Activated CD8-positive, alpha-beta memory T cell treated with anti-CD3 and anti-CD28 coated beads, Interleukin-2, amount 50 U/mL, for 4 hours (primary cell): ENCODE results near the gene EDAR.

Experiments used
- DNase-seq: peaks from one replicate; pipeline ENCODE4 v3.0.0-alpha.2; 2020

The EDAR gene

DNA sequence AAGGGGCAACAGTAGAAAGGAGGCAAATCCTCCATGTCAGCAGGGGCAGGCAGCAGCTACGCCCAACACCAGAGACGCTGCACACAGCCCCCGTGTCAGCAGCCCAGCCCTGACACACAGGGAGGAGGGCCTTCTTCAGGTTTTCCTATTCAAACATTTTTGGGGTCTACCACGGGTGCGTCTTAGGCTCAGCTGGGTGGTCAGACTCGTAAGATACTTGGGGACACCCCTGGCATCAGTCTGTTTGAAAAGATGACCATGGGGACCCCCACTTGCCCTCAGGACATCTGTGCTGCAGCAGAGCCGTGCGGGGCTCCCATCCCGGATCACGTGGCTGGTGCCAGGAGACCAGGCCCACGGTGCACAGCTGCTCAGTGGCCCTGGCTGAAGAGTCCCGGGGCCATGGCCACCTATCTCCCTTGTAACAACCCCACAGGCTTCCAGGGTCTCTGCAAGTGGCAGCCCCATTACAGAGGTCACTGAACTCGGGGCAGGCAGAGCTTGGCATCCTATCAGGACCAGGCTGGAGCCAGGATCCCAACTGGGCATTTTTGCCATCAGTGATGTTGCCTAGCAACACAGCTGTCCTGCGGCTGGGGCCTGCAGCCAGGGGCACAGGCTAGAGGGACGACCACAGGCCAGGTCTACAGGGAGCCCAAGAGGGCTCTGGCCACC is 82.5 kb downstream of the EDAR start:
- no peak for DNase-seq

- DNase-seq, result no peak
These were observed 83.1 kb downstream of the EDAR start for GRCh38 chr2:108905906-108906305.

DNA sequence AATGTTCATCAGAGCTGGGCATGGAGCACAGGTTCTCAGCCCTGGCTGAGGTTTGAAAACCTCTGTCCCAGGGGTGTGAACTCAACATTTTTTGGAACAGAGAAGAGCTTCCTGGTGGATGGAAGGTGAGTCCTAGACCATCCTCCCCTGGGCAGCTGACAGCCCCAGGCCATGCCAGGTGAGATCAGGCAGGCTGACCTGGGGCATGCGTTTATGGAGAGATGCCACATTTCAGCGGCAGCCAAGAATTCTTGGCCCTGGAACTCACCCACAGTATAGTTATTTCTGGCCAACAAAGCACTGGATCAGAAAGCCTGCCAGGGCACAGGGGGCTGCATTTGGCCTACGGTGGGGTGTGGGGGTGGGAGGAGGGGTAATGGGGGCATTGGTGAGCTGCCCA is 83.8 kb downstream of the EDAR start:
- DNase-seq, result no peak

DNA sequence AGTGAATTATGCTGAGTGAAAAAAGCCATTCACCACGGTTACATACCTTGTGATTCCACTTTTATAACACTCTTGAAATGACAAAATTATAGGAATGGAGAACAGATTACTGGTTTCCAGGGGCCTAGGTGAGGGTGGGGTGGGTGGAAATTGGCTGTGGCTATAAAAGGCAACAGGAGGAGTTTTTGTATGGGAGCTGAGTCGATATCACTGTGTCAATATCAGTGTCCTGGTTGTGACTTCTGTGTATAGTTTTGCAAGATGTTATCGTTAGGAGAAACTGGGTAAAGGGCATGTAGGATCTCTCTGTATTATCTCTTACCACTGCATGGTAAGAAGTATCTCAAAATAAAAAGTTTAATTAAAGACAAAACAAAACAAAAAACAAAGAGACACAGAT is 84.3 kb downstream of the EDAR start:
- DNase-seq, result no peak

GRCh38 chr2:108898315-108899082 is 90.5 kb downstream of the EDAR start:
- DNase-seq, result no peak

DNA sequence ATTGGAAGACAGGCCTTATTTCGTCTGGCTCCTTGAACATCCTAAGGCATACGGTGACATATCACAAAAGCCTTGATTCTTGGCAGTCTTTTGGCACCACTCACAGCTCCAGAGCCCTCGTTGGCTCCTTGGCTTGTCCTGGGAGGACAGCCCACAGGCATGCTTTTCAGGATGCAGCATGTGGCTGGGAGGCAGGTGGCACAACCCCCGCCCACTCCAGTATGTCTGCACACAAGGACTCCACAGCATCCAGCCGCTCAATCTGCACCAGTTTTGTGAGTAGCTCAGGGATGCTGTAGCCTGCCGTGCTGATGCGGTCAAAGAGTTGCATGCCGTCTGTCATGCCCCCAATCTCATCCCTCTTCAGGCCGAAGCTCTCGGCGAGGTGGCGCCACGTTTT is 92.3 kb downstream of the EDAR start:
- DNase-seq, result no peak

GRCh38 chr2:108895188-108895587 is 93.8 kb downstream of the EDAR start:
- no peak for DNase-seq

DNA sequence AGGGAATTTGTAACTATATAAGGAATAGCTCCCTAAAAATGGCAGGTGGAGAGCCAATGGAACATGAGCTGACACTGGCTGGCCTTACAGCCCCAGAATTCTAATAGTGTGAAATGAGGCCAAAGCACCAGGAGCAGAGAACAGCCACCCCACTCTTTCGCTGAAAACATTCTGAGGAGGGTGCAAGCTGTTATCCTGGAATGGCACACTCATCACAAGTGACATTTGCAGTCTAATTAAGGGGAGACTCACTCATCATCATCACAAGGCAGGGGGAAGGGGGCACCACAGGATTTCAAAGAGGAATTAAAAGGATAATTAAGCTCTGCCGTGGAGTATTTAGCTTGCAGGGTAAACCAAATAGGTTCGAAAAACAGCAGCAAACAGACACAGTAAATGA is 94.3 kb downstream of the EDAR start:
- DNase-seq, result no peak

- no peak for DNase-seq
These were observed 95.7 kb downstream of the EDAR start for GRCh38 chr2:108893277-108893676.

- no peak for DNase-seq
These were observed 99.1 kb downstream of the EDAR start for GRCh38 chr2:108889907-108890306.

GRCh38 chr2:108884619-108885018 is 104.4 kb downstream of the EDAR start:
- no peak for DNase-seq

- no peak for DNase-seq
These were observed 110.7 kb downstream of the EDAR start for GRCh38 chr2:108878276-108878675.

DNA sequence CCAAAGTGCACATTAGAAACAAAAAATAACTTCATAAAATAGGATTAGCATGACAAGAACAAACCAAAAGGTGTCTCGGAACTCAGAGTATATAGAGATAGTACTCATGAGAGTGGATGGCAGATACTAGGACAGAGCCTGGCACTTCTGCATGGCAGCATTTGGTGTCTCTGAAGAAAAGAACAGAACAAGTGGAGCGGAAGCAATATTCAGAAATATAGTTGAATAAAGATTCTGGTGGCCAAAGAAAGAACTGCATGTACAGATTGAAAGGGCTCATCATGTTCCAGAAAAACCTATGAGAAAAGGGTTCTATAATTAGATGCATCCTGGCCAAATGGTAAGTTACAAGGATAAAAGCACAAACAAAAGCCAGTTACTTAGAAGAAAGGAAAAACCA is 111.5 kb downstream of the EDAR start:
- no peak for DNase-seq

DNA sequence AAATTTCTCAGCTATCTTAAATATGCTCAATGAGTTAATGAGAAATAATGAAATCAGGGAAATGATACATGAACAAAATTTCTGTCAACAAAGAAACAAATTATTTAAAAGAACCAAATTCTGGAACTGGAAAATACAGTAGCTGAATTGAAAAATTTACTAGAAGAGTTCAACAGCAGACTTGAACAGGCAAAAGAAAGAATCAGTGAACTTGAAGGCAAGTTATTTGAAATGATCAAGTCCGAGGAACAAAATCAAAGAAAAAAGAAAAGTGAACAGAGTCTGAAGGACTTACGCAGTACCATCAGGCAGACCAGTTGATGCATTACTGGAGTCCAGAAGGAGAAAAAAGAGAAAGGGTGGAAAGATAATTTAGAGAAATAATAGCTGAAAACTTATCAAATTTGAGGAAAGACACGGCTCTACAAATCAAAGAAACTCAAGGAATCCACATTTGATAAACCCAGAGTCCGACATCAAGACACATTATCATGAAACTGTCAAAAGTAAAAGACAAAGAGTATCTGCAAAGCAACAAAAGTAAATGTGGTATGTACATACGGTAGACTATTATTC is 118.9 kb downstream of the EDAR start:
- DNase-seq, result no peak

GRCh38 chr2:108869542-108869941 is 119.5 kb downstream of the EDAR start:
- DNase-seq, result no peak

DNA sequence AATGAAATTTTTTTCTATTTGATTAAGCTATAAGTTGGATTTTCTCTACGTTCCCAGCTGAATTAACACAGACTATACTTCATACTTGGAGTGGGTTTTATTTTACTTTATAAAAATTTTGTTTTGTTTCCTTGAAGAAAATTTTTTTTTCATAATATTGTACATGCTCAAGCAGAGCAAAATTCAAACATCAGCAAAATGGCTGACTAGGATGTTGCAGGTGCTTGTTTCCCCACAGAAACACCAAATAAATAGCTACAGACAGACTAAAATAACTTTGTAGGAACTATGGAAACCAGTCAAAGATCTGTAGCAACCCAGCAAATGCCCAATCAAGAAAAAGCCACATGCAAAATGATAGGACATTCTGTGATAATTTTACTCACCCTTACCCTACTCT is 120.1 kb downstream of the EDAR start:
- no peak for DNase-seq

DNA sequence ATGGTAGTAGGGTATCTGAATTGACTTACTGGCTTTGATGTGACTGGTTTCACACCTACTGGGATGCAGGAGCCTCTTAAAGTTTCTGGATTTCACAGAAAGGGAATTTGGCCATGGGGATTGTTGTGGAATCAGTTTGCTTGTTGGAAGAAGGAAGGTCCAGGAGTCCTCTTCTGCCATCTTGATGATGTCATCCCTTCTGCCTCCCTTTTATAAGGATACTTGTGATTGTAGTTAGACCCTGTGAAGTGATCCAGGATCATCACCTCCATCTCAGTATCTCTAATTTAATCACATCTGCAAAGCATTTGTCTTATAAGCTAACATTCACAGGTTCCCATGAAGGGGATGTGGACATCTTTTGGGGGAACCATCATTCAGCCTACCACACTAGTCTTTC is 123.0 kb downstream of the EDAR start:
- no peak for DNase-seq

DNA sequence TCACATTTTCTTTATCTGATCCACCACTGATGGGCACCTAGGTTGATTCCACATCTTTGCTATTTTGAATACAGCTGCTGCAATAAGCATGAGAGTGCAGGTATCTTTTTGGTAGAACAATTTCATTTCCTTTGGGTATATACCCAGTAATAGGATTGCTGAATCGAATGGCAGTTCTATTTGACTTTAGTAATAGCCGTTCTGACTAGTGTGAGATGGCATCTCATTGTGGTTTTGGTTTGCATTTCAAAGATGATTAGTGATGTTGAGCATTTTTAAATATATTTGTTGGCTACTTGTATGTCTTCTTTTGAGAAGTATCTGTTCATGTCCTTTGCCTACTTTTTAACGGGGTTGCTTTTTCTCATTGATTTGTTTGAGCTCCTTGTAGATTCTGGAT is 130.1 kb downstream of the EDAR start:
- DNase-seq, result no peak

DNA sequence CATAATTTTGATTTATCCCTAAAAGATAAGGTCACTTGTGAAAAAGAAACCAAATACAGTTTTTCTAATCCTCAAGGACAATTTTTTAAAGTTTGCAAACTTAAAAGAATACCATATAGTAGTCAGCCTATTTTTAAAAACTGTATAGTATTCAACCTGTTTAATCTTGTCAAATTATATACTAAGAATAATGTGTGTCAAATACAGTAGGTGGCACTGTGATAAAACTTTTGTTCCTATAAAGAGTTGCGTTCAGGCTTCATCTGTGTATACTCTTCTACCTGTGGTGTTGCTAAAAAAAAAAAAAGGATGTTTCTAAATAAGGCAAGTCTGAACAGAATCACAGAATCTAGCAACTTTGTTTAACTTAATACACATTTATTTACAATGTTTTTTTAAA is 133.8 kb downstream of the EDAR start:
- no peak for DNase-seq

GRCh38 chr2:108854484-108854883 is 134.5 kb downstream of the EDAR start:
- no peak for DNase-seq

- no peak for DNase-seq
These were observed 135.6 kb downstream of the EDAR start for GRCh38 chr2:108853421-108853820.

DNA sequence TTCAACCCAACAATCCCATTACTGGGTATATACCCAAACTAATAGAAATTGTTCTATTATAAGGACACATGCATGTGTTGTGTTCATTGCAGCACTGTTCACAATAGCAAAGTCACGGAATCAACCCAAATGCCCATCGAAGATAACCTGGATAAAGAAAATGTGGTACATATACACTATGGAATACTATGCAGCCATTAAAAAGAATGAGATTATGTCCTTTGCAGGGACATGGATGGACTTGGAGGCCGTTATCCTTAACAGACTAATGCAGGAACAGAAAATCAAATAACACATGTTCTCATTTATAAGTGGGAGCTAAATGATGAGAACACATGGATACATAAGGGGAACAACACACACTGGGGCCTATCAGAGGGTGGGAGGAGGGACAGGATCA is 136.6 kb downstream of the EDAR start:
- DNase-seq, result no peak

GRCh38 chr2:108847000-108847399 is 142.0 kb downstream of the EDAR start:
- DNase-seq, result no peak

- no peak for DNase-seq
These were observed 143.1 kb downstream of the EDAR start for GRCh38 chr2:108845923-108846322.
